IMR-90 (cell line): ENCODE results near the gene CARF. TPM values are rescaled to one million over a fixed set of nuclear protein-coding genes. Genes with fewer than 3 reads are reported as not detected.

Experiments
- ATAC-seq: fragments of 200-7000 bp; cut with Tn5 transposase; 2 replicates; pipeline ENCODE4 v1.9.1; 2020; ENCODE audit warnings: low read depth, mild to moderate bottlenecking, moderate library complexity
- BruUV-seq: library from RNA; stranded (reverse); fragments of 400-500 nt; replicated peaks from 2 replicates; lab custom pipeline; 2021; lab: Mats Ljungman, UMichigan
- CTCF ChIA-PET: fragments of 300-600 bp; formaldehyde crosslinking; extraction: SDS; loops from one replicate; lab custom pipeline; 2021; ENCODE audit warnings: antibody characterized with exemption; lab: Yijun Ruan, JAX
- POLR2A ChIA-PET: fragments of 300-600 bp; sonication (Branson Sonifier 250); formaldehyde crosslinking; loops from one replicate; lab custom pipeline; 2022; ENCODE audit warnings: antibody characterized with exemption; ENCODE audit not compliant: unreplicated experiment; lab: Charles Lee
- DNase-seq: peaks from one replicate; pipeline ENCODE4 v3.0.0; 2013
- H2AFZ ChIP-seq: replicated peaks from 2 replicates; pipeline ENCODE3; 2013; ENCODE audit warnings: low read length, mild to moderate bottlenecking; ENCODE audit not compliant: poor library complexity
- H2AK5ac ChIP-seq: 2 replicates; pipeline ENCODE4 v1.6.1; 2013; ENCODE audit warnings: low read depth, low read length, inconsistent platforms
- H2AK9ac ChIP-seq: replicated peaks from 2 replicates; pipeline ENCODE3; 2013; ENCODE audit warnings: mild to moderate bottlenecking, low read depth, low read length, moderate library complexity; ENCODE audit not compliant: poor library complexity
- H2BK120ac ChIP-seq: 2 replicates; pipeline ENCODE4 v1.6.1; 2013; ENCODE audit warnings: low read depth, low read length, inconsistent platforms
- H2BK15ac ChIP-seq: 3 replicates; pipeline ENCODE4 v1.6.1; 2013; ENCODE audit warnings: low read depth, low read length, inconsistent platforms
- H2BK20ac ChIP-seq: 2 replicates; pipeline ENCODE4 v1.6.1; 2013; ENCODE audit warnings: low read depth, mild to moderate bottlenecking, inconsistent platforms, low read length, moderate library complexity
- H2BK5ac ChIP-seq: 2 replicates; pipeline ENCODE4 v1.6.1; 2013; ENCODE audit warnings: mild to moderate bottlenecking, low read depth, low read length, inconsistent platforms; ENCODE audit not compliant: poor library complexity, severe bottlenecking
- H3K14ac ChIP-seq: replicated peaks from 2 replicates; pipeline ENCODE4 v1.6.1; 2013; ENCODE audit warnings: low read depth, low read length, inconsistent platforms
- H3K18ac ChIP-seq: 2 replicates; pipeline ENCODE4 v1.6.1; 2013; ENCODE audit warnings: low read depth, low read length, control low read depth
- H3K23ac ChIP-seq: 2 replicates; pipeline ENCODE4 v1.6.1; 2013; ENCODE audit warnings: low read depth, low read length, inconsistent platforms
- H3K27ac ChIP-seq: 2 replicates; pipeline ENCODE4 v1.5.1; 2013; ENCODE audit warnings: mild to moderate bottlenecking, control low read depth, low read length; ENCODE audit not compliant: insufficient read depth
- H3K27me3 ChIP-seq: 2 replicates; pipeline ENCODE4 v1.6.1; 2013; ENCODE audit warnings: low read length; ENCODE audit not compliant: control insufficient read depth, insufficient read depth
- H3K36me3 ChIP-seq: 2 replicates; pipeline ENCODE4 v1.6.1; 2013; ENCODE audit warnings: low read length, mixed read lengths; ENCODE audit not compliant: control insufficient read depth, insufficient read depth
- H3K4ac ChIP-seq: 2 replicates; pipeline ENCODE4 v1.6.1; 2013; ENCODE audit warnings: low read depth, low read length, inconsistent platforms
- H3K4me1 ChIP-seq: 2 replicates; pipeline ENCODE4 v1.6.1; 2013; ENCODE audit warnings: low read length, mixed read lengths; ENCODE audit not compliant: control insufficient read depth, insufficient read depth
- H3K4me2 ChIP-seq: 2 replicates; pipeline ENCODE4 v1.6.1; 2013; ENCODE audit warnings: low read depth, mild to moderate bottlenecking, control low read depth, low read length, moderate library complexity
- H3K4me3 ChIP-seq: 2 replicates; pipeline ENCODE4 v1.5.1; 2013; ENCODE audit warnings: low read depth, mild to moderate bottlenecking, control low read depth, low read length, moderate library complexity; ENCODE audit not compliant: insufficient read depth
- H3K56ac ChIP-seq: 2 replicates; pipeline ENCODE4 v1.6.1; 2013; ENCODE audit warnings: low read length, inconsistent platforms; ENCODE audit not compliant: insufficient read depth; ENCODE audit errors: extremely low read depth
- H3K79me1 ChIP-seq, 2 experiments: 2 replicates each; pipeline ENCODE4 v1.6.1; 2013; ENCODE audit warnings: low read length in 2 of 2, inconsistent platforms in 1 of 2, low read depth in 1 of 2
- H3K9ac ChIP-seq: 2 replicates; pipeline ENCODE4 v1.6.1; 2013; ENCODE audit warnings: low read depth, low read length, control low read depth
- H3K9me1 ChIP-seq: 2 replicates; pipeline ENCODE4 v1.6.1; 2013; ENCODE audit warnings: low read length, inconsistent platforms; ENCODE audit not compliant: insufficient read depth
- H3K9me3 ChIP-seq: 2 replicates; pipeline ENCODE4 v1.6.1; 2013; ENCODE audit warnings: low read length; ENCODE audit not compliant: control insufficient read depth, insufficient read depth
- H4K20me1 ChIP-seq: 2 replicates; pipeline ENCODE4 v1.6.1; 2013; ENCODE audit warnings: low read length, inconsistent platforms; ENCODE audit not compliant: insufficient read depth
- H4K5ac ChIP-seq: 2 replicates; pipeline ENCODE4 v1.6.1; 2013; ENCODE audit warnings: mild to moderate bottlenecking, low read depth, low read length, control low read depth
- H4K8ac ChIP-seq, 2 experiments: 2 replicates each; pipeline ENCODE4 v1.6.1; 2013; ENCODE audit warnings: low read depth in 2 of 2, low read length in 2 of 2, control low read depth in 1 of 2, inconsistent platforms in 1 of 2
- H4K91ac ChIP-seq: 2 replicates; pipeline ENCODE4 v1.6.1; 2013; ENCODE audit warnings: low read depth, low read length, inconsistent platforms; ENCODE audit not compliant: insufficient read depth
- BHLHE40 ChIP-seq: fragments of 150-350 bp; IDR thresholded peaks from 2 replicates; pipeline ENCODE4 v1.6.1; 2016; ENCODE audit warnings: mild to moderate bottlenecking, low read depth, low read length
- CEBPB ChIP-seq: IDR thresholded peaks from 2 replicates; pipeline ENCODE4 v1.6.1; 2012; ENCODE audit warnings: low read depth, low read length, improper control_type of control experiment
- CHD1 ChIP-seq: IDR thresholded peaks from 2 replicates; pipeline ENCODE4 v1.6.1; 2012; ENCODE audit warnings: low read depth, low read length, improper control_type of control experiment
- CTCF ChIP-seq: conservative IDR thresholded peaks from 2 replicates; pipeline ENCODE4 v1.5.1; 2012; ENCODE audit warnings: mild to moderate bottlenecking, low read depth, low read length, improper control_type of control experiment
- ELK1 ChIP-seq: fragments of 150-350 bp; IDR thresholded peaks from 2 replicates; pipeline ENCODE4 v1.6.1; 2016; ENCODE audit warnings: low read depth, mild to moderate bottlenecking, low read length, moderate library complexity, borderline replicate concordance
- FOS ChIP-seq: fragments of 150-350 bp; IDR thresholded peaks from 2 replicates; pipeline ENCODE4 v1.6.1; 2016; ENCODE audit warnings: low read depth, low read length
- MAFK ChIP-seq: IDR thresholded peaks from 2 replicates; pipeline ENCODE4 v1.6.1; 2012; ENCODE audit warnings: low read depth, low read length, improper control_type of control experiment
- MAZ ChIP-seq: IDR thresholded peaks from 2 replicates; pipeline ENCODE4 v1.6.1; 2012; ENCODE audit warnings: low read depth, mild to moderate bottlenecking, low read length, improper control_type of control experiment, moderate library complexity, borderline replicate concordance
- MXI1 ChIP-seq: IDR thresholded peaks from 2 replicates; pipeline ENCODE4 v1.6.1; 2012; ENCODE audit warnings: low read depth, mild to moderate bottlenecking, low read length, moderate library complexity, borderline replicate concordance
- NFE2L2 ChIP-seq: fragments of 150-350 bp; IDR thresholded peaks from 2 replicates; pipeline ENCODE4 v1.6.1; 2016; ENCODE audit warnings: low read depth, mild to moderate bottlenecking, low read length
- POLR2A ChIP-seq: IDR thresholded peaks from 2 replicates; pipeline ENCODE4 v1.6.1; 2012; ENCODE audit warnings: mild to moderate bottlenecking, low read depth, low read length
- RAD21 ChIP-seq: IDR thresholded peaks from 2 replicates; pipeline ENCODE4 v1.6.1; 2012; ENCODE audit warnings: low read length, improper control_type of control experiment
- RCOR1 ChIP-seq: IDR thresholded peaks from 2 replicates; pipeline ENCODE4 v1.6.1; 2012; ENCODE audit warnings: mild to moderate bottlenecking, low read length, improper control_type of control experiment; ENCODE audit not compliant: insufficient replicate concordance
- RFX5 ChIP-seq: IDR thresholded peaks from 2 replicates; pipeline ENCODE4 v1.8.0; 2012; ENCODE audit warnings: low read depth, mild to moderate bottlenecking, low read length, moderate library complexity
- SMC3 ChIP-seq: fragments of 150-350 bp; IDR thresholded peaks from 2 replicates; pipeline ENCODE4 v1.6.1; 2016; ENCODE audit warnings: low read depth, mild to moderate bottlenecking, antibody characterized with exemption, low read length, moderate library complexity
- USF2 ChIP-seq: fragments of 150-350 bp; IDR thresholded peaks from 2 replicates; pipeline ENCODE4 v1.6.1; 2017; ENCODE audit warnings: mild to moderate bottlenecking, antibody characterized with exemption, low read length, low read depth
- WGBS, 2 experiments: methylation state at CpG; one replicate each; pipeline versions ENCODE4 v1.1.5 to v1.1.7; 2013; ENCODE audit warnings: missing lambda C conversion rate in 2 of 2; ENCODE audit not compliant: insufficient read length in 1 of 2; ENCODE audit errors: extremely low coverage in 2 of 2; 5-methylcytosine and 5-hydroxymethylcytosine counted together
- dilution Hi-C: fragments of 300-500 bp; cut with HindIII; formaldehyde crosslinking; loops from one replicate; pipeline ENCODE4 v1.14.3; 2018; ENCODE audit warnings: low sequenced_read_pairs; ENCODE audit not compliant: unreplicated experiment
- in situ Hi-C: fragments of 300-500 bp; cut with MboI; formaldehyde crosslinking; loops from 3 replicates; pipeline ENCODE4 v1.14.3; 2019; ENCODE audit warnings: low sequenced_read_pairs, inconsistent platforms, mixed read lengths
- intact Hi-C: fragments of 100-400 bp; cut with micrococcal nuclease; formaldehyde crosslinking; loops from 2 replicates; pipeline ENCODE4 v1.10.0; 2022
- polyA plus RNA-seq, 3 experiments: library from polyadenylated mRNA; depleted of rRNA; stranded (reverse); fragments of >200 nt; gene quantifications; 2 replicates each; pipeline ENCODE4 v1.2.3, GENCODE V29; 2012; ENCODE audit warnings: low replicate concordance in 1 of 3
- total RNA-seq: library from RNA; depleted of rRNA; stranded (reverse); fragments of >200 nt; gene quantifications from 2 replicates; pipeline ENCODE4 v1.2.3, GENCODE V29; 2012

The CARF gene
- total and polyA plus RNA-seq, 2 of the 4 experiments (the other 2 are of a cell fraction): 2.4 to 5.6 TPM

DNA sequence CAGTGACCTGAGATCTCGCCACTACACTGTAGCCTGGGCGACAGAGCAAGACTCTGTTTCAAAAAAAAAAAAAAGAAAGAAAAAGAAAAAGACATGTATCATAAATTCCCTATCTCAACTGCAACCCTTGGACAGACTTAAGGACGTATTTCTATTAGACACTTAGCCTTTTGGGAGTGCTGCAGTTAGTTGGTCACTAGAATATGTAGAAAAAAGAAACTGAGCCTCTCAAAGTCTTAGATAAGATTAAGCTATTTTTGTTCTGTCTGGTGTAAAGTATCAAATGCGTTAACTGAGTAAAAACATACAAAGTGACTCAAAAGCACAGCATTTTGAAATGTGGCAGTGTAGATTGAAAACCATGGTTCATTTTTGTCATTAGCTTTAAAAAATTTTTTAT, 109.9 kb downstream of the CARF start:
- no TSS peak for BruUV-seq
- intact Hi-C loops: no loop called here
- Histone ChIP-seq H3K9me3 (no peaks in the 10 kb centered on the region), H3K4me2 (peak overlapping the region; percentile 44; the same call in 1 of the 2 replicates), H3K23ac (no peak overlapping the region), H3K27ac (no peak overlapping the region), H3K36me3 (peaks cover 1% of the 10 kb centered on the region; the same call in 1 of the 2 replicates), H4K20me1 (peaks cover 9% of the 10 kb centered on the region; the same call in 1 of the 2 replicates), H3K4me3 (no peak overlapping the region), H3K56ac (no peak overlapping the region), H3K4me1 (peaks cover 2% of the 10 kb centered on the region), H3K9me1 (0 out of 2 replicates have a peak, but pooled peaks cover 3% of the 10 kb centered on the region), H3K4ac (no peak overlapping the region), H2BK15ac (no peak overlapping the region), H2AK5ac (no peak overlapping the region), H4K8ac (no peak overlapping the region), H2AK9ac (no peak overlapping the region), H4K91ac (no peak overlapping the region), H2BK120ac (no peak overlapping the region), H3K79me1 (peaks cover 0 to 39% of the 10 kb centered on the region in 2 experiments), H4K5ac (no peak overlapping the region), H3K18ac (no peak overlapping the region), H3K27me3 (no peaks in the 10 kb centered on the region), H2BK5ac (no peak overlapping the region), H3K14ac (no peak overlapping the region), H2AFZ (no peak overlapping the region), H2BK20ac (no peak overlapping the region), H3K9ac (no peak overlapping the region)
- in situ Hi-C loops: no loop called here
- ChIA-PET POLR2A (no interaction called here), CTCF (no interaction called here)
- dilution Hi-C loops: no loop called here
- no peak for DNase-seq
- ATAC-seq: no peak
- WGBS, 2 experiments: no CpG with 5 or more reads among the region's 4 CpGs
- no peak for TF ChIP-seq MAFK
- TF ChIP-seq MXI1: no peak
- TF ChIP-seq BHLHE40: no peak
- TF ChIP-seq CHD1: no peak
- no peak for TF ChIP-seq POLR2A
- TF ChIP-seq RFX5: no peak
- TF ChIP-seq CEBPB: no peak
- no peak for TF ChIP-seq NFE2L2
- TF ChIP-seq MAZ: no peak
- no peak for TF ChIP-seq FOS
- no peak for TF ChIP-seq RCOR1
- TF ChIP-seq CTCF: no peak
- no peak for TF ChIP-seq SMC3
- no peak for TF ChIP-seq USF2
- no peak for TF ChIP-seq RAD21
- no peak for TF ChIP-seq ELK1
